ENCODE measurements around the gene RCBTB2.

The RCBTB2 gene

DNA sequence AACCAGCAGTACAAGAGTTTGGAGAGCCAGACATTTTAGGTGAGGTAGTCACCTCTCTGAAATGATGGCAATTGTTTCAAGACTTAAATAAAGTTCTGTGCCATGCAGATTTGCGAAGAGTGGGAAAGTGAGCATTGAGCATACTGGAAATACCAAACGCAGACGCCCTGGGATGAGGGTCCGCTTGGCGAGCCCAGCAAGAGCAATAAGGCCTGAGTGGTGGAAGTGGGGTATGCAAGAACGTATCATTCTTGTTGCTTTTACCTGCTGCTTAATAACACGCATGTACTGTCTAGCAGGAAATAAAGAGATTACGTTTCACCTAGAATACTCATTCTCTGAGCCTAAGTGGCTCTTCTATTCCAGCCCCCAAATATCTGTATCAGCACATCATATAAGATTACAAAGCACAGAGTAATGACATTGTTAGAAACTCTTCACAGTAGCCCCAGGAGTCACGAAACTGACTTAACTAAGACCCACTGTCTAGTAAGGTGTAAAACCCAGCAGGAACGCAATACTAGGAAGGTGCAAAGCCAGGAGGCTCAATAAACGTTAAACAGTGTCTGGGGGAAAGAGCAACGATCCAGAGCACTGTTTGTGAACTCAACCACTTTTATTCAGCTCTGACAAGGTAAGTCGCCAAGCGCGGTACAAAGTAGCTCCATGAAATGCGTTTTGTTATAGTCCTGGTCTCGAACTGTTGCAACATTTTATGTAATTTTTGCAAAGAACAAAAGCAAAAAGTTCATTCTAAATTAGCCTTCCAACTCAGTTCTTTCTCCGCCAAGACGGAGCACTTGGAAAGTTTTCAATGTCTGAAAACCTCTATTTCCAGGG is 1.2 kb downstream of the RCBTB2 start:
- DNase-seq (ENCODE audit: low read depth in 2 of 2): no peak

DNA sequence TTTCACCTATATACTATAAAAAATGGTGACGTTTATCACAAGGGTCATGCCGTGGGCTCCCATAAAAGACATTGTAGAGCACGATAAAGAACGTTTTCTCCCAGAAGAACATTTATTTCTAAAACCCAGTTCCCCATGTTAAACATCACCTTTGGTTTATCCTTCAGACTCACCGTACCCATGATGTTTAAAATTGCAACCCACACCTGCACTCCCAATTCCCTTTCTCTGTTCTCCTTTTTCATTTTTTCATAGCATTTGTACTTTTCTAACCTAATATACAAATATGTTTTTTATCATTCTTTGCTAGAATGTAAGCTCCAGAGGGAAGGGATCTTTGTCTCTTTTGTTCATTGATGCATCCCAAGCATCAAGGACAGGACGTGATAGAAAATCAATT is 2.0 kb downstream of the RCBTB2 start:
- DNase-seq (ENCODE audit: low read depth in 2 of 2): no peak

DNA sequence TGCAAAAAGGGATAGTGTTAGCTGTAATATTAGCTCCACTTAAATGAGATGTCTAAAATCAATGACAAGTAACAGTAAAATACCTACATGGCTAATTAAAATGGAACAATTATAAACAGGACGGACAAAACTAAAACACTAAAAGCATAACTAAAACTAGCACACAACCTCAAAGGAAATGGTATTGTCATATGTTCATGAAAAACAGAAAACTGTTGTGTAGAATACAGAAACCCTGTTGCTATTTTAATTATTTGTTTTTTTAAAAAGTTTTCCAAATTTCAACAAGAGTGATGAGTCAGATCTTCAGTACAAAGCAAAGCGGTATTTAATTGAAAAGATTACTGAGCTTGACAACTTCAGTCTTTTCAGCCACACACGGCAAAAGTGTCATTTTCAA is 4.2 kb downstream of the RCBTB2 start:
- DNase-seq (ENCODE audit: low read depth in 2 of 2): no peak

DNA sequence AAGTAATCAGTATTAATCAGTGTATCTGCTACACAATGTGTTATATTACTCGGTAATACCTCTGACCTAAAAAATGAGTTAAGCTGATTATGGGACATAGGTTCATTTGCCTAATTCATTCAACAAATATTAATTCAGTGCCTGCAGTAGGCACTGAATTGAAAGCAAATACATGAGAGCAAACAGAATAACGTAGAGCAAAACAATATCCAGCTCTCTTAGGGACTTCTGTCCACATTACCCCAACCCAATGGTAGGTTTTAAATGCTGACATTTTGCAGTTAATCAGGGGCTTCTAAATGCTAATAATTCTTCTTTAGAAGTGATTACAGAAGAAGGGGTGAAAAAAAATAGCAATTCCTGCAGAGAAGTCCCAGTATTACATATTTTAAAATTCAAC is 4.9 kb downstream of the RCBTB2 start:
- DNase-seq (ENCODE audit: low read depth in 2 of 2): no peak

DNA sequence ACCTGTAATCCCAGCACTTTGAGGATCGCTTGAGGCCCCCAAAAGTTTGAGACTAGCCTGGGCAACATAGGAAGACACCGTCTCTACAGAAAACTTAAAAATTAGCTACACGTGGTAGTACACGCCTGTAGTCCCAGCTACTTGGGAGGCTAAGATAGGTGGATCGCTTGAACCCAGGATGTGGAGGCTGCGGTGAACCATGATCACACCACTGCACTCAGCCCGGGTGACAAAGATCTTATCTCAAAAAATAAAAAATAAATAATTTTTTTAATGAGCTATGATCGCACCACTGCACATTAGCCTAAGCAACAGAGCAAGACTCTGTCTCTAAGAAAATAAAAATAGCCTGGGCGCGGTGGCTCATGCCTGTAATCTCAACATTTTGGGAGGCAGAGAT is 6.6 kb downstream of the RCBTB2 start:
- DNase-seq (ENCODE audit: low read depth in 2 of 2): no peak

DNA sequence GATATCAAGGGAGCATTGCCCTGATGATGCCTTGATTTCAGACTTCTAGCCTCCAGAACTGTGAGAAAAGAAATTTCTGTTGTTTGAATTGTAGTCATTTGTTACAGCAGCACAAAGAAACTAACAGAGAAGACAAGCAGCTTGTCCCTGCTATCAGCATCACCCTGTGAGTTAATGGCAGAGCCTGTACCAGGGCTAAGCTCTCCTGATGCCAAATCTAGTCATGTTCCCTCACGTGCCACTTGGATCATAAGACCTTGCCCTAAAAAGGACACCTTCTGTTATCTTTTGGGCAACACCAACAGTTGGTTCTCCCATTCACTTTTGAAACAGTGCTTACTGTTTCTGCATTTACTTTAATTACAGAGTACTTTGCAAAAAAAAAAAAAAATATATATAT is 14.8 kb downstream of the RCBTB2 start:
- DNase-seq (ENCODE audit: low read depth in 2 of 2): no peak

DNA sequence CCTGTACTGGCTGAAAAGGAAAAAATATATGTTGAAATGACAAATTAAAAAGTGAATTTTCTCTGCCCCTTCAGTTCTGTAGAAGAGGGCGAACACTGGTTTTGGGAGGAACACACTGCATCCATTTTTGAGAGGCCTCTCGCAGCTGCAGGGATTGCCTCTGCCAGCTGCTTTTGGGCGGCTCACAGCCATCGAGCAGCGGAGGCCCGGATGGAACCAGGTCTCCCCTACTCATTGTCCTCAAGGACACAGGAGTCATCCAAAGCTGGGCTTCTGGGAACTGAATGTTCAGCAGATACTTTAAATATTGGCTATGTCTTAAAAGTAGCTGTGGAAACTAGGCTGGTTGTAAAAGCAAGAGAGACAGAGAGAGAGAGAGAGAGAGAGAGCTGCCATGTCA is 17.1 kb downstream of the RCBTB2 start:
- no peak for DNase-seq (ENCODE audit: low read depth in 2 of 2)

DNA sequence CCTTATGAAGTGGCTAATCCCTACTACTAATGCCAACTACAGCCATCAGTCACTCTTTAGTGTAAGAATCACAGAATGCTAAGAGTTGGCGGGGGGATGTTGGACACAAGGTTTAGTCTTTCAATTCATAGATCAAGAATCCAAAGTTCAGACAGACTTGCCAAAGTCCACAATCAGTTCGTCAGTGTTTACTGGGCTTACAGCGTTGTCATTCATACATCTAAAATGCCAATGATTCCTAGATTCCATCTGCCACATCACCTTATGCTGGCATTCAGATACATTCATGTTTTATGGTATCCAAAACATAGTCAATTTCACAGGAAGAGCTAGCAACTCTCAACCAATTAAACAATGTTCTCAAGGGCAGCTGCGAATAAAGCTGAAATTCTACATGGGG is 18.1 kb downstream of the RCBTB2 start:
- DNase-seq (ENCODE audit: low read depth in 2 of 2): no peak

DNA sequence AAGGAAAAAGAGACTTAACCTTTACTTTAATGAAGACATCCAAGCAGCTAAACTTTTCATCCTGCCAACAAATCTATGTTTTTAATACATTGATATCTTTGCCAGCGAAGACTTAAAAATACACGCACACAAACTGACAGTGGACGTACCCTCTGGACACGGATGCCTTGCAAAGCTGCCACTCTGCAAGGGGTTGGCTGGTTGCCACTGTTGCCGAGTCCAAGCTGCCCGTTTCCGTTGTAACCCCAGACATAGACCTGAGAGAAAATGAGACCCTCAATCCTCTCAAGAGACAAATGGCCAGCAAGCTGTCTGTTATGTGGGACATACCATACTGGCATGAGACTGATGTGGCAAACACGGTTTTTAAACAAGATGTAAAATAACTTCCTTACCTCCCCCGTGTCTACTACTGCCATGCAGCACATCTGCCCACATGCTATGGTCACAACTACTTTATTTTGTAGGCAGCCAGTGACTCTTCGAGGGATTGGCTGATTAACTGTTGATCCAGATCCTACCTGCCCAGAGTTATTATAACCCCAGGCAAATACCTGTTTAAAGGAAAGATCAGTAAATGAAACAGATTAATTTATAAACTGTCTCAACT is 21.2 kb downstream of the RCBTB2 start:
- DNase-seq (ENCODE audit: low read depth in 2 of 2): no peak

DNA sequence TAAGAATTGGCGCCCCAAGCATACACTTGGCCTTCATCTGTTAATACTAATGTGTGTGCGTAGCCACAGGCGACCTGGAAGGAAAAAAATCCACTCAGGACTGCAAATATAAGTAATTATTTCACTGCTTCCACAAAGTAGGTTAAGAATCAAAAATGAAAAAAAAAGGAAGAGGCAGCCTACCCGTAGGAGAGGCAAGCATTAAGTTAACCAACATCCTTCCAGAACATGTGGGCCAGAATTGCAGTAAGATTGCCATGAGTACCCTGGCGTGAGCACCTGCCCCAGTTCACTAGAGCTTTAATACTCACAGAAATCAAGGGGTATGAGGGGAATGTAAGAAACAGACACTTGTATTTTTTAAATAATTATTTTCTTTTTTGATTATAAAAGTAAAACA is 22.2 kb downstream of the RCBTB2 start:
- no peak for DNase-seq (ENCODE audit: low read depth in 2 of 2)

DNA sequence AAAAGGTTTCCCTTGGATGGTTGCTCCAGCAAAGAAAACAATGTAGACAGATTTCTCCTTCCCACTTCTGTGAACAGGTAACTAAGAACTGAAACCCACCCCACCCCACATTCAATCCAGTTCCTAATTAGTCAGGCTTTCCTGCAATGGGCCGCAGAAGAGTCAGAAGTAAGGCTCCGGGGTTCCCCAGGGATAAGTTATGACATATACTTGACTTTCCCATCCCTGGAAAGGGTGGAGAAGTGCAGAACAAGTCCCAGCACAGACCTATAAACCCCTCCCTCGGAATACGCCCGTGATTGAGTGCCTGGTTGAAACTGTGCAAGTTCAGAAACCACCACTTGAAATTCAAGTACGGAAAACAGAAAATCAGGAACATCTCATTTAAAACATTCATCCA is 24.9 kb downstream of the RCBTB2 start:
- DNase-seq (ENCODE audit: low read depth in 2 of 2): no peak

DNA sequence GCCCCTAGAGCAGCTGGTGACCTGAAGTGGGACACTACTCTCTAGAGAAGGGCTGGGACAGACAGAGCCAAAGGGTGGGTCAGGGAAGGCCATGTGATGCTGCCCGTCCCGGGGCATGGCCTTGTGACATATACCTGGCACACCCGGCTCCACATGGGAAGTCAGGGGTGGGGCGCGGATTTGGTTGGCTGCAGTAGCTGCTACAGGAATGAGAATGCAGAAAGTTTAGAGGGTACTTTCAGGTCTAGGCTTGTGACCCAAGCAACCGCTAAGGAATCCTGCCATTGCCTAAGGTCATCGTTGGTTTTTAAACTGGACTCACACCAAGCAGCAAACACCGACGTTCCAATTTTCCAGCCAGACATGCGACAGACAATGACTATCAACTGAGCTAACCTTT is 25.9 kb downstream of the RCBTB2 start:
- DNase-seq (ENCODE audit: low read depth in 2 of 2): no peak

DNA sequence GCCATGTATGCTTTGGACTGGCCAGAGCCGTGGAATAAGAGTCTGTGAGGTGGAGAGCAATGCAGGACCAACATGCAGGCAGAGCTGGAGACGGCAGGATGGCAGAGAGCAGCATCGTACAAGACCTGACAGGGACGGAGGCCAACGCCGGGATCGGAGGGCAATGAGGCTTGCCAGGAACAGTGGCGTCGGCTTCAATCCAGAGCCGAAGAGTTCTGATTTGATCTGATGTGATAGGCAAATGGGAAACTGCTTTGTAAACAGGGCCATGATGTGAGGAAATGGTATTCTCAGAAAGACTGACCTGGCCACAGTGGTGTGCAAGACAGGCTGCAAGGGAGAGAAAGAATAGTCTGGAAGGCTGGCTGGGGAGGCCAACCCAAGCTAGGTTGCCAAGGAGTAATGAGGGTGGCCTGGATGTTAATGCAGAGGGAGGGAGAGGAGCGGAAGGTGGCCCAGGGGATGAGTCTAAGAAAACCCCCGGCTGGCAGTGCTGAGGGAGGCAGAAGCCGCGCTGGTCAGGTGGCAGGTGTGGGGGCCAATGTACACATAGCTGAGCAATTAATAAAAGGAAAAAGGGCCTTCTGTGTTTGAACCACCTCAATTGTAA is 26.7 kb downstream of the RCBTB2 start:
- no peak for DNase-seq (ENCODE audit: low read depth in 2 of 2)

DNA sequence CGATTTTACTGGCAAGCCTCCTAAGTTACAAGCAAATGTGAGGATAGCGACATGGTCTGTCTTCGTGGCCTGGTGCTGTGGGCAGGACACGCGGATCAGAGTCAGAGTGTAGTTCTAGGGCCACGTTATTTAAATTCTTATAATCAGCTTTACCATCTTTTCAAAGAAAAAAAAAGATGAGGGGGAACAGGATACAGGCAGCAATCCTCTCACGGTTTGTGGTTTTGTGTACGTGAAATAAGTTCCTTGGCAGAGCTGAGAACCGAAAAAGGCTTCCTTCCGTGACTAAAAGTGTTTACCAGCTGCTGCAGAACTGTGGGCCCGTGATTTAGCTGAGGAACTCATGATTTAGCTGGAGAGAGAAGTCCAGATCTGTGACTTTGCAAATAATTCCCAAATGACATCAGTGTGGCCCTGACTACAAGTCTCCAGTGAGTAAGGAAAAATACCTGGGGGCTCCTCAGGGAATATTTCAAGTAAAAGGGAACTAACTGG is 27.2 kb downstream of the RCBTB2 start:
- DNase-seq (ENCODE audit: low read depth in 2 of 2): no peak

DNA sequence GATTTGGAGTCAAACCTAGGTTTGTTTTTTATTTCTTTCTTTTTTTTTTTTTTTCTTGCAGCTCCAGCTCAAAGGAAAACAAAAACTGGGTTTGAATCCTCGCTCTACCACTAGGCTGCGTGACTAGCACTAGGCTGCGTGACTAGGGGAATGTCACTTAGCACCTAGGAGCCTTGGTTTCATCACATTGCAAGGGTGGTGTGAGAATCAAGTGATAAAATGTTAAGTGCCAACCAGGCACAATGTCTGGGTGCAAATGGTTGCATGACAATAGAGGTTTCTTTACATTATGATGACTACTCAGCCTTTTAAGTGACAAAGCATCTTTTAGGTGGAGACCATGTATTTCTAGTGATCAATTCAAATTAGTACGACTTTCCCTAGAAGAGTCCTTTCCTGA is 27.9 kb downstream of the RCBTB2 start:
- no peak for DNase-seq (ENCODE audit: low read depth in 2 of 2)

DNA sequence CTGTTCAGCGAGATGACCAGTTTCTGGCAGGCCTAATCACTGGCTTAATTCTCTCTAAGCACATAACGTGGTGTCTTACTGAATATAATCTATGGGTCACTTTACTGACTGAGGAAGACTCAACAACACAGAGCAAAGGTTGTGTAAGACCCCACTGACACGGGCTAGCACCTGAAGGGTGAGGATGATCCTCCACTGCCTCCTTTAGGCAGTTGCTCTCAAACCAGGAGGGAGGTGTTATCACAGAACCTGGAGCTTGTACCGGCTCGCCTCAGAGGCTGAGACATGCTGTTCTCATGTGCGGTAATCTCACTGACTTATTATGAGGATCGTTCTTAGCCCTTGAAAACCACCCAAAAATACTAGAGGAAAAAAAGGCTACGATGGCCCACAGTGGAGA is 28.3 kb downstream of the RCBTB2 start:
- no peak for DNase-seq (ENCODE audit: low read depth in 2 of 2)

DNA sequence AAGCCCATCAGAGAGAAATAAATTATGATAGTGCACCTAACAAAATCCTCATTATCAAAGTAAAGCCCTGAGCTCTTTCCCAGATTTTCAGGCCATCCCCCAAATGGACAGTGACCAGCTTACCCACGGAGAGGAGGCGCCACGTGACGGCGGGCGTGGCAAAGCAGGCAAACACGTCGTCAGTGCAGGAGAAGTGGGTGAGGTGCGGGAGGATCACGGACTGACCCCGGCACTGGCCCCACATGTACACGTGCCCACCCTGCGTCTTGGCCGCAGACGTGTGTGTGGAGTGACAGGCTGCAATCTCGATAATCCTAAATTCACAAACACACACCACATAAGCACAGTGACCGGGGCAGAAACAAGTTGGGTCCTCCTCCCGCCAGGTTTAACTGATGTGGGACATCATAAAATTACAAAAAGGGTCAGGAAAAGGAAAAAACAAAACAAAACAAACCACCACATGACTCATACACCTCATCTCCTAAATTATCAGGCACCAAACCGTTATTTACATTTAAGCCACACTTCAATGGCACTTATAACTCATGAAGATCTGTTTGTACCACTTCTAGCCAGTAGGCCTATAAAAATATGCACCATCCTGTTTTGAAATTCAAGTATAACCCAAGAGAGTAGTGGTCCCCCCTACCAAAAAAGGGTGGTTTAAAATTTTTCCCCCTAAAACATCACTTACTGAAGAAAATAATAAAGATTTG is 30.1 kb downstream of the RCBTB2 start:
- DNase-seq (ENCODE audit: low read depth in 2 of 2): no peak

DNA sequence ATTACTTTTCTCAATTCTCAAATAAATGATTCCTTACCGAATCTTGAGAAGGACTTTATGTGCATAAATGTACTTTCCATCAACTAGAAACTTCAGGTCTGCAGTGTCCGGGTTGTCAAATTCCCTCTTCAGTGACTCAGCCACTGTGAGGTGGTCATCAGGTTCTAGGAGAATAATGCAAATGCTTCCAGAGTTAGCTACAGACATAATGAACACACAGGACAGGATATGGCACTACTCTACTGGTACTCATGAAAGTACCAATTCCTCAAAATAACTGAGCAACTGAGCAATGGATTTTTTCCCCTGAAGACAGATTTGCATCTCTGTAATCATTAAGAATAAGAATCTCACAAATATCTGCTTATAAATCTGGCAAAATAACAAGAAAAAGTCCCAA is 31.2 kb downstream of the RCBTB2 start:
- DNase-seq (ENCODE audit: low read depth in 2 of 2): no peak

DNA sequence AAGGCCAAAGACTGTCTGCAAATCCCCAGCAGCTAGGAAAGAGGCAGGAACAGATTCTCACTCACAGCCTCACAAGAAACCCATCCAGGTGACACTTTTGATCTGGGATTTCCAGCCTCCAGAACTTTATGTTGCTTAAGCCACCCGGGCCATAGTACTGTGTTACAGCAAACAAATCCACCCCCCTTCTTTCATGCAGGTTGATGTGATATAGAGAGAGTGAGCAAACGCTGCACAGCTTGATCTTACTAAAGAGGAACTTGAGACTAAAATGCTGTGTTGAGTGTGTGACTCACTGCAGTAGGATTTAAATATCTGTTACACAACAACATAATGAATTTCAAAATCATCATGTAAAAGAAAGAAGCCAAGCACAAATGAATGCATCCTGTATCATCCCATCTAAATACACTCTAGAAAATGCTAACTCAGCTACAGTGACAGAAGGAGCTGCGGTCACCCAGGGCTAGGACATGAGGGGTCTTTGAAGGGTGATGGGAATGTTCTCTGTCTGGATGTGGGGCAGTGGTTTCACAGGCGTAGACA is 32.2 kb downstream of the RCBTB2 start:
- no peak for DNase-seq (ENCODE audit: low read depth in 2 of 2)

DNA sequence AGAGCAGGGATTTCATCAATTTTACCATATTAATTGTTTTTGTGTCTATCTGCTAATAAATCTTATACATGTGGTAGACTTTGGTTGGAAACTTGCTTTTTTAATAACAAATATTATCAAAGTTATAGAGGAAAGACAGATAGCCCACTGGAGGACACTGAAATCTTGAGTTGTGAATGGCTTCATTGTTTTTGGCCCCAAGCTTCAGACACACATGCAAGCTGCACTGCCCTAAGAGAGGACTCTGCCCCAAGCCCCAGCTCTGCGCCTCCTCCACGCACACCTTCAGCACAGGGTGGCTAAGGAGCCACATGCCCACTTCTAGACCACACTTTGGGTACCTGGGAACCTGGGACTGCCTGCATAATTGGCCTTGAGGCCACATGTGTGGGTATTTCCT is 35.2 kb downstream of the RCBTB2 start:
- DNase-seq (ENCODE audit: low read depth in 2 of 2): no peak

DNA sequence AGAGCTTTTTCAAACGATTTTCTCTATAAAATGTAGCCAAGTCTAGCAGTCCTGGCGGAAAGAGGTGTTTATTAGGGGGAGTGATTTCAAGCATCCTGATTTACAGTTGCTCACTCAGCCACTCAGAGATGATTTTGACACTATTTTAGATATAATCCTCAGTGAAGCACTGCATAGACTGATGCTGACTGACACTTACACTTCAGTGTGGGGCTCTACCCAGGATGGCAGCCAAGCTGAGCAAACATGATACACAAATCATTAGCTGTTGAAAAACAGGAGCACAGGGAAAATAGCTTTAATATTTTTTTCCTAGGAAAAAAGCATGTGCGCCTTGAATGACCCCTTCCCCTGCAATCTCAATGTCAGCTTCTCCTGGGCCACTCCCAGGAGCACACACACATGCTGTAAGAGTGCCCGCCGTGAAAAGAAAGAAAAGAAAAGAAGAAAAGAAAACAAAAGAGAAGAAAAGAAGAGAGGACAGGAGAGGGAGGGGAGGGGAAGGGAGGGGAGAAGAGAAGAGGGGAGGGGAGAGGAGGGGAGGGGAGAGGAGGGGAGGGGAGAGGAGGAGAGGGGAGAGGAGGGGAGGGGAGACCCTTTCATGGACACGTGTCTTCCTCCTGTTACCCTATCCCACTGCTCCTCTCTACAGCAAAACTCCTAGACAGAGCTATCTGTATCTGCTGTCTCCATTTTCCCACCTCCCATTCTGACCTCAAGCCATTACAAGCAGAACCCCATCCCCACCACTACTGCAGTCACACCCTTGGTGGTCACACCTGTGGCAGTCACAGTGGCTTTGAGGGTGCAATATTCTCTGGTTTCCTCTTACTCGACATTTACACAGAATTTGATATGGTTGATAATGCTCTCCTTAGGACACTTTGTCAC is 36.4 kb downstream of the RCBTB2 start:
- DNase-seq (ENCODE audit: low read depth in 2 of 2): no peak

Measured in stimulated activated CD8-positive, alpha-beta memory T cell treated with anti-CD3 and anti-CD28 coated beads, Interleukin-7, amount 100 ng/mL, for 4 hours (primary cell).